ENCODE data around the gene FASTKD1.

GRCh38 chr2:169572189-169572588, 1.5 kb downstream of the FASTKD1 start:
- TF ChIP-seq YY1 (IDR thresholded peaks at IDR 0.05; ENCODE audit: insufficient read depth, insufficient read length) (no peak), SUZ12 (IDR thresholded peaks at IDR 0.05; ENCODE audit: extremely low read depth, insufficient read depth, insufficient read length) (no peak)
